ENCODE results near the gene OIP5.
A peak's percentile ranks its signal among the peaks of the same experiment; 100 is the strongest.

Gene OIP5

GRCh38 chr15:41286665-41287333, 45.6 kb downstream of the OIP5 start:
- H3K9me3 ChIP-seq (replicated peaks; ENCODE audit: insufficient read depth, low read length), result no peaks in the 10 kb centered on the region
- H3K4me2 ChIP-seq (ENCODE audit: low read depth, low read length), result no peak overlapping the region
- no peaks in the 10 kb centered on the region for H4K20me1 ChIP-seq (ENCODE audit: insufficient read depth, low read length)
- no peak overlapping the region for H3K9ac ChIP-seq (ENCODE audit: low read length)
- no peaks in the 10 kb centered on the region for H3K9me2 ChIP-seq (replicated peaks; ENCODE audit: insufficient read depth, low read length)
- H3K36me3 ChIP-seq (replicated peaks; ENCODE audit: insufficient read depth, low read length), result peaks cover 28% of the 10 kb centered on the region
- no peaks in the 10 kb centered on the region for H3K27me3 ChIP-seq (replicated peaks; ENCODE audit: insufficient read depth, low read length)
- H3K79me2 ChIP-seq (ENCODE audit: low read length), result peaks cover 49% of the 10 kb centered on the region
- H3K4me1 ChIP-seq (ENCODE audit: low read length), result no peaks in the 10 kb centered on the region; the same call in 1 of the 2 replicates
- H2AFZ ChIP-seq (ENCODE audit: low read length), result no peak overlapping the region
- TF ChIP-seq EZH2phosphoT487 (IDR thresholded peaks at IDR 0.05; ENCODE audit: low read length), result no peak
- TF ChIP-seq CTCF (IDR thresholded peaks at IDR 0.05; ENCODE audit: low read length), result no peak
- TF ChIP-seq EZH2 (optimal IDR thresholded peaks at IDR 0.05; ENCODE audit: low read depth, low read length), result no peak
- H3F3A ChIP-seq (ENCODE audit: insufficient read depth, low read length), result 0 out of 2 replicates have a peak, but pooled peaks cover 6% of the 10 kb centered on the region
- H3K4me3 ChIP-seq (ENCODE audit: low read length), result no peak overlapping the region
- no peak overlapping the region for H3K27ac ChIP-seq (ENCODE audit: low read length)
- DNase-seq, result no peak

GRCh38 chr15:41285285-41285684, 47.1 kb downstream of the OIP5 start:
- Histone ChIP-seq H3K4me3 (ENCODE audit: low read length) (peak overlapping the region; percentile 88), H3K27me3 (replicated peaks; ENCODE audit: insufficient read depth, low read length) (no peaks in the 10 kb centered on the region), H3K4me1 (ENCODE audit: low read length) (no peaks in the 10 kb centered on the region; the same call in 1 of the 2 replicates), H2AFZ (ENCODE audit: low read length) (no peak overlapping the region), H3K4me2 (ENCODE audit: low read depth, low read length) (peak overlapping the region; percentile 36), H3K27ac (ENCODE audit: low read length) (no peak overlapping the region), H3K9me3 (replicated peaks; ENCODE audit: insufficient read depth, low read length) (no peaks in the 10 kb centered on the region), H4K20me1 (ENCODE audit: insufficient read depth, low read length) (no peaks in the 10 kb centered on the region), H3F3A (ENCODE audit: insufficient read depth, low read length) (0 out of 2 replicates have a peak, but pooled peaks cover 6% of the 10 kb centered on the region), H3K79me2 (ENCODE audit: low read length) (peaks cover 49% of the 10 kb centered on the region), H3K9ac (ENCODE audit: low read length) (no peak overlapping the region; the same call in 1 of the 2 replicates), H3K9me2 (replicated peaks; ENCODE audit: insufficient read depth, low read length) (no peaks in the 10 kb centered on the region), H3K36me3 (replicated peaks; ENCODE audit: insufficient read depth, low read length) (peaks cover 28% of the 10 kb centered on the region)
- no peak for DNase-seq
- TF ChIP-seq EZH2 (optimal IDR thresholded peaks at IDR 0.05; ENCODE audit: low read depth, low read length) (no peak), CTCF (IDR thresholded peaks at IDR 0.05; ENCODE audit: low read length) (no peak), EZH2phosphoT487 (IDR thresholded peaks at IDR 0.05; ENCODE audit: low read length) (no peak)

- no peaks in the 10 kb centered on the region for H3K9me3 ChIP-seq (replicated peaks; ENCODE audit: insufficient read depth, low read length)
- H3K9ac ChIP-seq (ENCODE audit: low read length), result peak overlapping the region; percentile 86
- peak; percentile 10 for DNase-seq
- peak overlapping the region; percentile 88 for H3K4me3 ChIP-seq (ENCODE audit: low read length)
- H3K27ac ChIP-seq (ENCODE audit: low read length), result peak overlapping the region; percentile 65; the same call in 1 of the 2 replicates
- H3K27me3 ChIP-seq (replicated peaks; ENCODE audit: insufficient read depth, low read length), result no peaks in the 10 kb centered on the region
- 0 out of 2 replicates have a peak, but pooled peaks cover 6% of the 10 kb centered on the region for H3F3A ChIP-seq (ENCODE audit: insufficient read depth, low read length)
- H2AFZ ChIP-seq (ENCODE audit: low read length), result peak overlapping the region; percentile 37; the same call in 1 of the 2 replicates
- peaks cover 28% of the 10 kb centered on the region for H3K36me3 ChIP-seq (replicated peaks; ENCODE audit: insufficient read depth, low read length)
- no peak for TF ChIP-seq EZH2 (optimal IDR thresholded peaks at IDR 0.05; ENCODE audit: low read depth, low read length)
- no peak for TF ChIP-seq CTCF (IDR thresholded peaks at IDR 0.05; ENCODE audit: low read length)
- TF ChIP-seq EZH2phosphoT487 (IDR thresholded peaks at IDR 0.05; ENCODE audit: low read length), result no peak
- no peaks in the 10 kb centered on the region for H3K9me2 ChIP-seq (replicated peaks; ENCODE audit: insufficient read depth, low read length)
- H3K4me2 ChIP-seq (ENCODE audit: low read depth, low read length), result peak overlapping the region; percentile 36
- H3K79me2 ChIP-seq (ENCODE audit: low read length), result peaks cover 49% of the 10 kb centered on the region
- no peaks in the 10 kb centered on the region for H4K20me1 ChIP-seq (ENCODE audit: insufficient read depth, low read length)
- H3K4me1 ChIP-seq (ENCODE audit: low read length), result no peaks in the 10 kb centered on the region; the same call in 1 of the 2 replicates
These were observed 47.8 kb downstream of the OIP5 start for GRCh38 chr15:41284427-41285177.
